NT2/D1 (cell line): Measurements from ENCODE around the gene HTR6.

Source experiments
- SUZ12 ChIP-seq: IDR thresholded peaks from 2 replicates; pipeline ENCODE4 v1.6.1; 2011; ENCODE audit not compliant: insufficient read length, insufficient read depth; ENCODE audit errors: extremely low read depth
- YY1 ChIP-seq: IDR thresholded peaks from 2 replicates; pipeline ENCODE4 v1.6.1; 2011; ENCODE audit not compliant: insufficient read length, insufficient read depth
- ZNF274 ChIP-seq: IDR thresholded peaks from 2 replicates; pipeline ENCODE4 v1.6.1; 2011; ENCODE audit warnings: mild to moderate bottlenecking, low read depth, low read length

DNA sequence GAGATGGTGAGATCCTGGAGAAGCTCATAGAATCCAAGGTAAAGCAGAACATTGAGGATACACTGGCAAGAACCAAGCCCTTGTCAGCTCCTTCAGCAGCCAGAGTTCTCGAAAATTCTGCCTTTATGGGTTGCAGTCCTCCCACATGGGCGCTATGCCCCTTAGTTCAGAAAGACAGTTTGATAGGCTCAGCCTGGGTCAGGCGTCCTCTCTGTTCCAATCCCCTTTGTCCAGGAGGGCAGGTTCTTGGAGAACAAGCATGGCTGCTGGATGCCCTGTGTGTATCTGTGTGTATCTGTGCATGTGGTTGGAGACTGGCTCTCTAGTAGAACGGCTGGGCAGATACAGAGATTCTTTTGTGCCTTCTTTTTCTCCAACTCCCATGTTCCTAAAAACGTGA, 28.6 kb upstream of the HTR6 start:
- TF ChIP-seq YY1: no peak
- no peak for TF ChIP-seq ZNF274
- no peak for TF ChIP-seq SUZ12
